NCI-H2107 (cell line): ENCODE measurements around the gene AQP12A.
"Not testable (repeated sequence)": the region's sequence is repeated elsewhere in the genome, so short reads cannot be mapped to it uniquely, and the experiment has no call there.

Experiments used
- DNase-seq: peaks from one replicate; lab custom pipeline; 2025; lab: John Stamatoyannopoulos, UW

AQP12A gene

GRCh38 chr2:240687741-240688552 is 3.7 kb upstream of the AQP12A start:
- no peak for DNase-seq

DNA sequence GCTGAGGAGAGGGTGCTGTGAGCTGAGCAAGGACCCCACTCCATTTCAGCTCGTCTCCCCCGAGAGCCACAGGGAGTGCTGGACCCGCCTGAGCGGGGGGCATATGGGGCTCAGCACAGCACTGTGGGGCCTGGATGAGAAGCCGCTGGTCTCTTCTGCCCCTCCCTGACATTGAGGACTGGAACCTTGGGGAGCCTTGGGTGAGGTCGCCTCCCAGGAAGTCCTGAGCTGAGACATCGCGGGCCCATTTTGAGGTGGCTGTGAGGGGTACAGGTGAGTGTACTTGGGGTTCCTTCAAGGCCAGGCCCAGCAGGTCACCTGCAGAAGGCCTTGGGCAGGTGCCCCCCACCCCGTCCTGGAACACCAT is 3.1 kb upstream of the AQP12A start:
- DNase-seq, result no peak

- no peak for DNase-seq
Observed at GRCh38 chr2:240689975-240690374, 1.7 kb upstream of the AQP12A start.

GRCh38 chr2:240690421-240691074 is 1.1 kb upstream of the AQP12A start:
- not testable (repeated sequence) for DNase-seq

DNA sequence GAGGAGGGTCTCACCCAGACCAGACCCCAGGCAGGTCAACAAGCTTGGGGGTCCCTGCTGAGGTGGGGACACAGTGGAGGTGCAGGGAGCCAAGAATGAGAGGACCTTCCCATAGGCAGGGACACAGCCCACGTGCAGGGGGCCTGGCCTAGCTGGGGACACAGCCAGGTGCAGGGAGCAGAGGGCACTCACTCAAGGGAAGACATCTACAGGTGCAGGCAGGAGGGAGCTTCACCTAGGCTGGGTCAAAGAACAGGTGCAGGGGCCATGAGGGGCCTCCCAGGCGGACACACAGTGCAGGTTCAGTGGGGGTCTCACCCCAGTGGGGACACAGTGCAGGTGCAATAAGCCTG is 615 bp upstream of the AQP12A start:
- not testable (repeated sequence) for DNase-seq

GRCh38 chr2:240692583-240693561 is 1.2 kb downstream of the AQP12A start:
- DNase-seq, result not testable (repeated sequence)

DNA sequence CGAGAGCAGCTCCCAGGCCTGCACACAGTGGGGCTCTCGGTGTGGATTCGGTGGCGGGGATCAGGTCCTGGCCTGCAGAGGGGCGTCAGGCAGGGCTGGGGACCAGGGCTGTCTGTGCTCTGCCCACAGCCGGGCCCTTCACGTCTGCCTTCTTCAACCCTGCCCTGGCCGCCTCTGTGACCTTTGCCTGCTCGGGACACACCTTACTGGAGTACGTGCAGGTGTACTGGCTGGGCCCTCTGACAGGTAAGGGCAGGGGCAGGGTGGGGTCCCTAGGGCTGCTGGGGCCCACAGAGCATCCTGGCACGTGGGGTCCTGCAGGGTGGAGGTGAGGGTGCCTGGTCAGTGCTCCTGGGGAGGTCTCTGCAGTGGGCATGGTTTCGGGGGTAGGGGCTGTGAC is 2.6 kb downstream of the AQP12A start:
- not testable (repeated sequence) for DNase-seq

DNA sequence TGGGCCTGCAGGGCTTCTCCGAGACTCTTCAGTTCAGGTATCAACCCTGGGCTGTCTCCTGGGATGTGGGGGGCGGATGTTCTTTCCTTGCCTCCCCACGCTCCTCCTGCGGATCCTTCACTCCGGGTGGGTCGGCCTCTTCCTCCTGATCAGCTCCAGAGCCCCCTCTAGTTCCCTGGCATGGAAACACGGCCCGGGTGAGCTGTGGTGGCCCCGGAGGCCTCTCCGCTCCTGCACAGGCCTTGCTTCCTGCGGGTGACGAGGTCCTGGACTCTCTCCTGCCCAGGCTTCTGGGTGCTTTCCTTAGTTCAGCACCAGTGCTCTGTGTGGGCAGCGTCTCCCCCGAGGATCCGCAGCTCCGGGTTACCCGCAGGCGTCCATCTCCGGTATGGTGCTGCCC is 3.9 kb downstream of the AQP12A start:
- DNase-seq, result not testable (repeated sequence)

- not testable (repeated sequence) for DNase-seq
Observed at GRCh38 chr2:240696469-240696868, 4.8 kb downstream of the AQP12A start.

DNA sequence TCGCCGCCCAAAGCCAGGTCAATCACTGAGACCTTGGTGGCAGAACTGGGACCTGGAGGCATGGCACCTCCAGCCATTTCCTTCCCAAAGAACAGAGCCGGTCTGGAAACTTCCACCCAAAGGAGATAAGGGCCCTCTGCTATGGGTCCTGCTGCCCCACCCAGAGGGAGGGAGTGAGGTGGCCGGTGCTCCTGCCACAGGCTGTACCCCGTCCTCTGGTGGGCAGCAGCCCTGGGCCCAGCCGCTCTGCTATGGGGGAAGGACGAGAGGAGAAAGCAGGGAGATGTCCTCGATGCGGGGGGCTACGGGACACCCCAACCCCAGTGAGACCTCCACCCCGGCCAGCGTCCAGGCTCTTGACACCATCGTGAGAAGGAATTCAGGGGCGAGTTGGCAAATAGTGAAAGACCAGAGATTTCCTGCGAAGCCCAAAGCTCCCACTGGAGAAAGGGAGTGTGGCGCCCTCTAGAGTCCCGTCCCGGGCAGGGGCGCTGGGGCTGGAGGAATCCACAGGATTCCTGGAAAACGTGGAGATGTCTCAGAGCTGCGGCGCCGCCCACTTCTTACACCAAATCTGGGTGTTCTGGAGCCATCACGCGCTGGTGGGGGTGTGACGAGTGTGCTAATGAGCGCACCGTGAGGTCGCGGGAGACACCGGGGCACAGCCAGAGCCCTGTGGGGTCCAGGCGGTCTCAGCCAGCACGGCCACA is 7.3 kb downstream of the AQP12A start:
- not testable (repeated sequence) for DNase-seq

GRCh38 chr2:240699835-240700234 is 8.2 kb downstream of the AQP12A start:
- not testable (repeated sequence) for DNase-seq

DNA sequence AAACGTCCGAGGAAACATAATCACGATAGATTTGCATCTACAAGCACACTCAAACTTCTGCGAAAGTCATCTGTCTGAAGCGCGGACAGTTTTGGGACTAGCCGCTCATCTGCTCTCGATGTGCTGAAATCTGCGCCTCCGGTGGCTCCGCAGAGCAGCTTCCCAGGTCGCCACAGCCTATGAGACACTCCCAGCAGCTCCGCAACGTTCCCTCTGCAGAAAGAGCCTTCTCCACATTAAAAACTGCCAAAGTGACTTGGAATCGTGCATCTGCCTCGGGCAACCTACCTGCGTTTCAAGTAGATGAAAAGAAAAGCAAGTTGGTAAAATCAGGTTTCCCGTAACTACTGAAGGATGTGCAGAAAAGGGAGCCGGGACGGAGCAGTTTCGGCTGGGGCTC is 8.9 kb downstream of the AQP12A start:
- DNase-seq, result not testable (repeated sequence)

GRCh38 chr2:240701091-240701735 is 9.5 kb downstream of the AQP12A start:
- no peak for DNase-seq

GRCh38 chr2:240701736-240702639 is 10.3 kb downstream of the AQP12A start:
- no peak for DNase-seq

- DNase-seq, result no peak
Observed at GRCh38 chr2:240702640-240703011, 11.0 kb downstream of the AQP12A start.

DNA sequence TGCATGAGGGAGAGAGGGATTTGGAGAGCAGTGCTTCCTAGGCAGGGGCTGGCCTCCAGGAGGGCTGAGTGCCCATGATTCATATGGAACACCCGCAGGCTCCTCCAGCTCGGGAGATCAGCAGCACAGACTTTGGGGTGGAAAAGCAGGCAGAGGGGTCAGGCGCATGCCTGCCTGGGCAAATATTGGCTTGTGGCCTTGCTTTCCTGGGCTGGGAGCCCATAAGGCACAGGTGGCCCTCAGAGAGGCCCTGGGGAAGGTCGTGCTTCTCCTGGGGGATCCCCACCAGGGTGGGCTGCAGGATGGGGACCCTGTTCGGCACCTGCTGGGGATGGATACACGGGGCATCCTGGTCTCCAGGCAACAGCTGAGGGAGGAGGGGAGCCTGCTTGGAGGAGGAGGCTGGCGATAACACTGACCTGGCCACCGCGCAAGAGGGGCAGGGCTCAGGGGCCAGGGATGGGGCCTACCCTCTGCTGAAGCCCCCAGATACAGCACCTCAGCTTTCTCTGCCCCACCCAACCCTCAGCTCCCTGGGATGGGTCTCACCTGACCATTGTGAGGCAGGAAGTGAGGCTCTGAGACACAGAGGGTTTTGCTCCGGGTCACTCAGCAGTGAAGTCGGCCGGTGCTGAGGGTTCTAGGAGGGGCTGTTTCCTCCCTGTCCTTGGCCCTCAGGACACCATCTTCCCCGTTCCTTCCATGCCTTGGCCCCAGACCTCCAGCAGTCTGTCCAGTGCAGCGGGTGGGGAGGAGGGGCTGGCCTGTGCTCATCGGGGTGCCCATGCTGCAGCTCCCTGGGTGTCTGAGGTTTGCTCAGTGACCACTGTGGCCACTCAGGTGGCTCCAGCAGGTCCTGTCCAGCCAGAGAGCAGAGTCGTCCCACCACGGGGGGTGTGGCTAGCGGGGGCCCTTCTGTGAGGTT is 12.0 kb downstream of the AQP12A start:
- no peak for DNase-seq

DNA sequence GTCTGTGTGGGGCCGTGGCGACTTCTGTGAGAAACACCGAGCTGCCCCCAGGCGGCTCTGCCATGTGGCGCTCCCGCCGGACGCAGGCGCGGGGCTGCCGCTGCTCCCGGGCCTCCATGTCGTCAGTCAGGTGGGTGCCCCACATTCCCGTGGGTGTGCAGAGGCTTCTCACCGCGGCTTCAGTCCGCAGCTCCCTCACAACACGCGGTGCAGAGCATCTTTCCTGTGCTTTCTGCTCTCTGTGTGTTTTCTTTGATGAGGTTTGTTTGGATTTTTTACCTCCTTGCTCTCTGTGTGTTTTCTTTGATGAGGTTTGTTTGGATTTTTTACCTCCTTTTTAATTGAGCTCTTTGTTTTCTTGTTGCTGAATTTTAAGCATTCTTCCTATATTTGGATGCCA is 13.0 kb downstream of the AQP12A start:
- DNase-seq, result no peak

DNA sequence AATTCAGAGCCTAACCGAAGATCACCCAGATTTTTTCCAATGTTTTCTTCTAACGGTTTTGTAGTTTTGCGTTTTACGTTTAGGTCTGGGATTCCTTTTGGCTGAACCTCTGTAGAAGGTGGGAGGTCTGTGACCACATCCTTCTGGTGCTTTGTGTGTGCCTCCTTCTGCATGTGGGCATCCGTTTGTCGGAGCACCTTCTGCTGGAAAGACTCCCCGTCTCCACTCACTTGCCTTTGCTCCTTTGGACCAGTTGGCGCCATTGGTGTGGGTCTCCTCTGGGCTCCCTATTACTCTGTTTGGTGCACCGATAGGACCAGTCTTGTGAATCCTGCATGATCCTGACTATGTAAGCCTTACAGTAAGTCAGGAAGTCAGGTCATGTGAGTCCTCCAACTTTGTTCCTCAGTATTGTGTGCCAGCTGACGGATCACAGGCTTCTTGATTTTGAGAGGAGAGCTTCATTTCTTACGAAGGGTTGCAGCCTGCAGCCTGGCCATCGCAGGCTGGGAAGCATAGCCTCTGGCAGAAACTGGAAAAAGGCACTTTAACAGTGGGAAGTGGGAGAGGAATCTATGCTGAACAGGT is 13.6 kb downstream of the AQP12A start:
- DNase-seq, result no peak
